ENCODE measurements around the gene HAUS5.

Gene HAUS5

DNA sequence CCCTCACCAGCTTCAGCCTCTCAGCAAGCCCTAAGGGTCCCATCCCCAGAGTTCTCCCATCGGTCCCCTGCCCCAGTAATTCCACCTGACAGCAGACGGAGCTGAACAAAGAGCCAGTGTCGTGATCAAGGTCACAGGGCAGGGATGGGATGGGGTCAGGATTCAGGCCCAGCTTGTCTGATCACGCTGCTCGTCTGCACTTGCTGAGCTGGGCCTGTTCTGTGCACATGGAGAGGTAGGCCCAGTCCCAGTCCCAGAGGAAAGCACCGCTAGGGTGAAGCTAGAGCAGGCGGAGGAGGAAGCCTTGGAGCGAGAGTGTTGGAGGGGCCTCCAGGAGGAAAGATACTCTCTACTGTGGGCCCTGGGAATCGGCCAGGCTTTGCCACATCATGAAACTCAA, 9.2 kb downstream of the HAUS5 start:
- TF ChIP-seq TOX (CRISPR knock-in tag; IDR thresholded peaks at IDR 0.05; ENCODE audit: borderline replicate concordance) = no peak
- TF ChIP-seq CSDC2 (CRISPR knock-in tag; IDR thresholded peaks at IDR 0.05) = no peak
- no peak for ATAC-seq

DNA sequence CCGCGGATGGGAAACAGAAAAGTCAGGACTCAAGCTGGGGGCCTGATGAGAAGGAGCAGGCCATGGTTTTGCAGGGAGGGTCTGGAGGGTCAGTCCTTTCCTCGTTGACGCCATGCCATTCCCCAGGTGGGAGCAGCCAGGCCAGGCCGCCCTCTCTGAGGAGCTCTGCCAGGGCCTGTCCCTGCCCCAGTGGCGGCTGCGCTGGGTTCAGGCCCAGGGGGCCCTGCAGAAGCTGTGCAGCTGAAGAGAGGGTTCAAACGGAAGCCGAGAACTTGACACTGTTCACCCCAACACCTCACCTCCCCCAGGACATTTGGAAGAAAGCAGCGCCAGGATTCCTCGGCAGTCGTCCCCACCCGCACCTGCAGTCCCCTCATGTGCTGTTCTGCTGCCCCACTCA, 10.2 kb downstream of the HAUS5 start:
- no peak for TF ChIP-seq ESRRG (CRISPR knock-in tag; IDR thresholded peaks at IDR 0.05)
- no peak for TF ChIP-seq GLIS3 (CRISPR knock-in tag; IDR thresholded peaks at IDR 0.05)
- TF ChIP-seq, protein P1, sequence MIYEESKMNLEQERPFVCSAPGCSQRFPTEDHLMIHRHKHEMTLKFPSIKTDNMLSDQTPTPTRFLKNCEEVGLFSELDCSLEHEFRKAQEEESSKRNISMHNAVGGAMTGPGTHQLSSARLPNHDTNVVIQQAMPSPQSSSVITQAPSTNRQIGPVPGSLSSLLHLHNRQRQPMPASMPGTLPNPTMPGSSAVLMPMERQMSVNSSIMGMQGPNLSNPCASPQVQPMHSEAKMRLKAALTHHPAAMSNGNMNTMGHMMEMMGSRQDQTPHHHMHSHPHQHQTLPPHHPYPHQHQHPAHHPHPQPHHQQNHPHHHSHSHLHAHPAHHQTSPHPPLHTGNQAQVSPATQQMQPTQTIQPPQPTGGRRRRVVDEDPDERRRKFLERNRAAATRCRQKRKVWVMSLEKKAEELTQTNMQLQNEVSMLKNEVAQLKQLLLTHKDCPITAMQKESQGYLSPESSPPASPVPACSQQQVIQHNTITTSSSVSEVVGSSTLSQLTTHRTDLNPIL (CRISPR knock-in tag; IDR thresholded peaks at IDR 0.05; ENCODE audit: low read depth) = no peak
- no peak for TF ChIP-seq ZNF8 (CRISPR knock-in tag; IDR thresholded peaks at IDR 0.05)
- TF ChIP-seq TCF4 (CRISPR knock-in tag; IDR thresholded peaks at IDR 0.05; ENCODE audit: borderline replicate concordance) = no peak
- TF ChIP-seq ZNF70 (CRISPR knock-in tag; IDR thresholded peaks at IDR 0.05) = no peak
- TF ChIP-seq RARB (CRISPR knock-in tag; IDR thresholded peaks at IDR 0.05) = no peak
- TF ChIP-seq ZFP30 (CRISPR knock-in tag; IDR thresholded peaks at IDR 0.05) = no peak
- TF ChIP-seq, protein P2, sequence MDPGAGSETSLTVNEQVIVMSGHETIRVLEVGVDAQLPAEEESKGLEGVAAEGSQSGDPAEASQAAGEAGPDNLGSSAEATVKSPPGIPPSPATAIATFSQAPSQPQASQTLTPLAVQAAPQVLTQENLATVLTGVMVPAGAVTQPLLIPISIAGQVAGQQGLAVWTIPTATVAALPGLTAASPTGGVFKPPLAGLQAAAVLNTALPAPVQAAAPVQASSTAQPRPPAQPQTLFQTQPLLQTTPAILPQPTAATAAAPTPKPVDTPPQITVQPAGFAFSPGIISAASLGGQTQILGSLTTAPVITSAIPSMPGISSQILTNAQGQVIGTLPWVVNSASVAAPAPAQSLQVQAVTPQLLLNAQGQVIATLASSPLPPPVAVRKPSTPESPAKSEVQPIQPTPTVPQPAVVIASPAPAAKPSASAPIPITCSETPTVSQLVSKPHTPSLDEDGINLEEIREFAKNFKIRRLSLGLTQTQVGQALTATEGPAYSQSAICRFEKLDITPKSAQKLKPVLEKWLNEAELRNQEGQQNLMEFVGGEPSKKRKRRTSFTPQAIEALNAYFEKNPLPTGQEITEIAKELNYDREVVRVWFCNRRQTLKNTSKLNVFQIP (CRISPR knock-in tag; IDR thresholded peaks at IDR 0.05; ENCODE audit: borderline replicate concordance, low read depth) = no peak
- no peak for TF ChIP-seq CSDC2 (CRISPR knock-in tag; IDR thresholded peaks at IDR 0.05)
- TF ChIP-seq ZFP3 (CRISPR knock-in tag; IDR thresholded peaks at IDR 0.05) = no peak
- TF ChIP-seq ISL1 (CRISPR knock-in tag; IDR thresholded peaks at IDR 0.05) = no peak
- TF ChIP-seq BACH2 (CRISPR knock-in tag; IDR thresholded peaks at IDR 0.05; ENCODE audit: borderline replicate concordance) = no peak
- TF ChIP-seq ZC3H10 (CRISPR knock-in tag; IDR thresholded peaks at IDR 0.05) = no peak
- no peak for TF ChIP-seq CSRNP3 (CRISPR knock-in tag; IDR thresholded peaks at IDR 0.05)
- no peak for TF ChIP-seq OSR1 (CRISPR knock-in tag; IDR thresholded peaks at IDR 0.05)
- TF ChIP-seq SNAI2 (CRISPR knock-in tag; IDR thresholded peaks at IDR 0.05) = no peak
- no peak for ATAC-seq

DNA sequence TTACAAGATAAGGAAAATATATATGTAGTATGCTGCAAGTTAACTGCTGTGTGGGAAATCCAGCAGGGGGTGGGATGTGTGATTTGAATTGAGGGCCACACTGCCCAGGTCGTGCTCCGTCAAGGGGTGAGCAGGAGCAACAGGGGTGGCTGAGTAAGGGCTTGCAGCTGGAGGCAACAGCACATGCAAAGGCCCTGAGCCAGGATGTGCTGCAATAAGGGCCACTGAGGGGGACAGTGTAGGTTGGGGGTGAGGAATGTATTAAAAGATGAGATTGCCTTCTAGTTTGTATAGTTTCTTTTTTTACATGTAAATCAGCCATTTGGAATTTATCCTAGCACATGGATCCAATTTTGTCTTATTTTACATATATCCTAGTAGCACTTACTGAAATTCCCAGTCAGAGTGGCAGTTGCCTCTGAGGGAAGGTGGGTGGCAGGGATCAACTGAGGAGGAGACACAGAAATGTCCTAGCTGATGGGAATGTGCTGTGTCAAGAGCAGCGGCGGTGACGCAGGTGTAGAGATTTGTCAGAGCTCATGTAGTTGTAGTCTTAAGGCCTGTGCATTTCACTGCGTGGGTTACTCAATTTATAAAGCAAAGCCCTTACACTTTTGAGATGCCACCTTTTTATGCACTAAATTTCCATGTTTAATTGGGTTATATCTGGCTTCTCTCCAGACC, 10.9 kb downstream of the HAUS5 start:
- no peak for ATAC-seq
- TF ChIP-seq ESRRG (CRISPR knock-in tag; IDR thresholded peaks at IDR 0.05) = no peak
- TF ChIP-seq, protein P1 (CRISPR knock-in tag; IDR thresholded peaks at IDR 0.05; ENCODE audit: low read depth) = no peak
- no peak for TF ChIP-seq PATZ1 (CRISPR knock-in tag; IDR thresholded peaks at IDR 0.05; ENCODE audit: borderline replicate concordance)
- TF ChIP-seq ZFP3 (CRISPR knock-in tag; IDR thresholded peaks at IDR 0.05) = no peak
- TF ChIP-seq ZNF70 (CRISPR knock-in tag; IDR thresholded peaks at IDR 0.05) = no peak
- no peak for TF ChIP-seq BACH2 (CRISPR knock-in tag; IDR thresholded peaks at IDR 0.05; ENCODE audit: borderline replicate concordance)
- no peak for TF ChIP-seq ZFP30 (CRISPR knock-in tag; IDR thresholded peaks at IDR 0.05)
- TF ChIP-seq OSR1 (CRISPR knock-in tag; IDR thresholded peaks at IDR 0.05) = no peak
- TF ChIP-seq TCF4 (CRISPR knock-in tag; IDR thresholded peaks at IDR 0.05; ENCODE audit: borderline replicate concordance) = no peak
- no peak for TF ChIP-seq ZNF565 (CRISPR knock-in tag; conservative IDR thresholded peaks at IDR 0.05; ENCODE audit: low read depth)
- TF ChIP-seq ARNTL (CRISPR knock-in tag; IDR thresholded peaks at IDR 0.05; ENCODE audit: borderline replicate concordance, low read depth) = no peak

DNA sequence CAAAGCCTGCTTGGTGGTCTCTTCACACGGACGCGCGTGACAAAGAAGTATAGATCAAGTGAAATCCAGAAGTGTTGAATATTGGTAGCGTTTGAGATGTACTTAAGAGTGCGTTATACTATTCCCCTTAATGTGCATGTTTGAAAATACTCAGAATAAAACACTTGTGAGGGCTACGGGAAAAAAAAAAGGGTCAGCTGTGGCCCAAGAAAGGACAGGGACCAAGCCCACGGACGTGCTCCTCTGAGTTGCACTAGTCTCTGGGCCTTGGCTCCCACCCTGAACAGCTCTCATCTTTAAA, 15.7 kb downstream of the HAUS5 start:
- ATAC-seq = no peak
- TF ChIP-seq ZNF70 (CRISPR knock-in tag; IDR thresholded peaks at IDR 0.05) = no peak
- no peak for TF ChIP-seq ISL1 (CRISPR knock-in tag; IDR thresholded peaks at IDR 0.05)

Measured in SK-N-SH treated with all-trans-retinoic acid at 6 μM for 48 hours (cell line).